Glutamatergic neuron (in vitro differentiated cells): ENCODE measurements around the gene C13orf46. TPM values are rescaled to one million over a fixed set of nuclear protein-coding genes. Genes with fewer than 3 reads are reported as not detected.

Experiments
- DNase-seq: peaks from one replicate; pipeline ENCODE4 v3.0.0; 2022
- H3K27ac Mint-ChIP-seq: one replicate; pipeline ENCODE4 v1.8.0; 2020; ENCODE audit warnings: mild to moderate bottlenecking, mixed read lengths, inconsistent platforms; ENCODE audit not compliant: unreplicated experiment
- H3K27me3 Mint-ChIP-seq: one replicate; pipeline ENCODE4 v1.8.0; 2020; ENCODE audit warnings: mild to moderate bottlenecking, moderate library complexity, mixed read lengths, inconsistent platforms; ENCODE audit not compliant: unreplicated experiment
- H3K36me3 Mint-ChIP-seq: one replicate; pipeline ENCODE4 v1.8.0; 2020; ENCODE audit warnings: mild to moderate bottlenecking, mixed read lengths, inconsistent platforms; ENCODE audit not compliant: unreplicated experiment
- H3K4me1 Mint-ChIP-seq: one replicate; pipeline ENCODE4 v1.8.0; 2020; ENCODE audit warnings: mild to moderate bottlenecking, low read depth, mixed read lengths, inconsistent platforms; ENCODE audit not compliant: unreplicated experiment
- H3K4me3 Mint-ChIP-seq: one replicate; pipeline ENCODE4 v1.8.0; 2020; ENCODE audit warnings: mild to moderate bottlenecking, mixed read lengths, inconsistent platforms; ENCODE audit not compliant: unreplicated experiment
- H3K9me3 Mint-ChIP-seq: one replicate; pipeline ENCODE4 v1.8.0; 2020; ENCODE audit warnings: mild to moderate bottlenecking, moderate library complexity, mixed read lengths, inconsistent platforms; ENCODE audit not compliant: unreplicated experiment
- CTCF ChIP-seq: fragments of 200-600 bp; sonication (generic); IDR thresholded peaks from one replicate; pipeline ENCODE4 v1.5.0; 2021; ENCODE audit not compliant: partially characterized antibody, unreplicated experiment
- total RNA-seq: library from RNA; stranded (reverse); fragmentation: NEBNext Ultra II Directional; extraction: Animal tissue kit (Norgen Biotek cat#: 25700); gene quantifications from one replicate; pipeline ENCODE4 v1.2.1, GENCODE V29; 2021; ENCODE audit not compliant: unreplicated experiment

The C13orf46 gene
- total RNA-seq, 1 donor from 2014 or later, result 0.71 TPM

DNA sequence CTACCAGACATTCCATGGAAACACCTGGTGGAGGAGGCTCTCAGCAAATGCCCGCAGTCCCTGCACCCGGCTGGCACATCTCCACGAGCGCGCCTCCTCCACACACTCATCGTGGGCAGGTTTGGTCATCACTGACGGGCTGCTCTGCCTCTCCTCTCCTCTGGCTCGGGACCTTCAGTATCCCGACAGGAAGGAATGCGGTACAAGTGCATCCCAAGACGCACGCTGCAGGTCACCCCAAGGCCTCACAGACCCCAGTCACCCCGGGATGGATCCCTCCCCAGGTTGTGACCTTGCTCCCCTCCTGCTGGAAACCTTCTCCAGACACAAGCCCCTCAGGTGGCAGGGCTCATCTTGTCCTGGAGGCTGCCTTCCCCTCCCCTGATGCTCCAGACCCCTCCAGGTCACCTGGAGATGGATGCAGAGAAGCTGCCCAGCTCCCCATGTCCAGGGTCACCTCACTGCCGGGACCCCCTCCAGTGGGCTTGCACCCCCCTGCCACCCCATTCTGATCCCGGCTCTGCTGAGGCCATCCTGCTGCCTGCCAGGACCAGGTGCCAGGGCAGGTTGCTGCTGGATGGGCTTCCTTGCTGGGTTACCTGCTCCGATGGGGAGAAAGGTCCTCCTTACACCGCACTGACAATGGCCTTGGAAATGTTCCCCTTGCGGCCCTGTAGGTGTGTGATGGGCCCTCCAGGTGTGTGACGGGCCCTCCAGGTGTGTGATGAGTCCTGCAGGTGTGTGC is 29.9 kb downstream of the C13orf46 start:
- DNase-seq, result no peak
- no peak for TF ChIP-seq CTCF
- peaks cover 7% of the 10 kb centered on the region for H3K27me3 Mint-ChIP-seq
- peaks cover 4% of the 10 kb centered on the region for H3K9me3 Mint-ChIP-seq
- H3K4me3 Mint-ChIP-seq, result no peak overlapping the region
- H3K27ac Mint-ChIP-seq, result no peak overlapping the region
- H3K4me1 Mint-ChIP-seq, result no peaks in the 10 kb centered on the region
- no peaks in the 10 kb centered on the region for H3K36me3 Mint-ChIP-seq

- DNase-seq, result no peak
- Mint-ChIP-seq H3K4me1 (peaks cover 12% of the 10 kb centered on the region), H3K4me3 (no peak overlapping the region), H3K36me3 (no peaks in the 10 kb centered on the region), H3K27me3 (peaks cover 7% of the 10 kb centered on the region), H3K27ac (no peak overlapping the region), H3K9me3 (peaks cover 6% of the 10 kb centered on the region)
- no peak for TF ChIP-seq CTCF
These were observed 31.2 kb downstream of the C13orf46 start for GRCh38 chr13:113942591-113943103.

DNA sequence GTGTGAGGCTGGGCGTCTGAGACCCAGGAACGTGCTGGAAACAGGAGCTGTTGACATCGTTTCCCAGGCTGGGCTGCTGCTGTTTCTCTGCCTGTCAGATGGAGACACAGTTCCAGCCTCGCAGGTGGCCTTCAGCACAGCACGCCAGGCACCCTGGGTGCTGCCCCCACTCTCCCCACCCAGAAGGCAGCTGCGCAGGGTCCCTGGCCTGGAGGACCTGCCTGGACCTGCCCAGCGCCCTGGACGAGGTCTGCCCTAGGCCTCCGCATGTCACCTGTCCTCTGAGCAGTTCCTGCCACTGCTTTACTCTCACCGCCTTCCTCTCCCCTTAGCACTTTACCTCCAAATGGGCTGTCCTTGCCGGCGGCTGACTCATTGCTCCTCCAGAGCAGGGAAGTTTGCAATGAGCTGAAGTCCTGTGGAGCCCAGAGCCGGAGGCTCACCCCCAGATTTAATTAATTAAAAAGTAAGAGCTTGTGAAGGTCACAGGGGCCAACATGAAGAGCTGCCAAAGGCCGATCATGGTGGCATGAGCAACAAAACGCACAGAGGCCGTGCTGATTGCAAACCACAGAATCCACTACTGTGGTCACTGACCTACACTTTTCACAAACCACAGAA is 32.2 kb downstream of the C13orf46 start:
- Mint-ChIP-seq H3K27ac (no peak overlapping the region), H3K9me3 (peaks cover 10% of the 10 kb centered on the region), H3K36me3 (no peaks in the 10 kb centered on the region)

GRCh38 chr13:113939944-113940297 is 34.0 kb downstream of the C13orf46 start:
- no peak for DNase-seq
- Mint-ChIP-seq H3K4me1 (peaks cover 16% of the 10 kb centered on the region), H3K4me3 (no peak overlapping the region), H3K27ac (no peak overlapping the region), H3K36me3 (no peaks in the 10 kb centered on the region), H3K9me3 (peaks cover 14% of the 10 kb centered on the region), H3K27me3 (peaks cover 8% of the 10 kb centered on the region)
- TF ChIP-seq CTCF, result no peak

More for the DNA sequence above, 32.2 kb downstream of the C13orf46 start:
- DNase-seq, result no peak
- Mint-ChIP-seq H3K4me3 (no peak overlapping the region), H3K4me1 (peaks cover 16% of the 10 kb centered on the region), H3K27me3 (peaks cover 4% of the 10 kb centered on the region)
- no peak for TF ChIP-seq CTCF
